NAMALWA (cell line): ENCODE measurements around the gene B3GNT9.

Source experiments
- DNase-seq: peaks from one replicate; pipeline ENCODE4 v3.0.0-alpha.2; 2015; ENCODE audit warnings: low spot score

B3GNT9 gene

DNA sequence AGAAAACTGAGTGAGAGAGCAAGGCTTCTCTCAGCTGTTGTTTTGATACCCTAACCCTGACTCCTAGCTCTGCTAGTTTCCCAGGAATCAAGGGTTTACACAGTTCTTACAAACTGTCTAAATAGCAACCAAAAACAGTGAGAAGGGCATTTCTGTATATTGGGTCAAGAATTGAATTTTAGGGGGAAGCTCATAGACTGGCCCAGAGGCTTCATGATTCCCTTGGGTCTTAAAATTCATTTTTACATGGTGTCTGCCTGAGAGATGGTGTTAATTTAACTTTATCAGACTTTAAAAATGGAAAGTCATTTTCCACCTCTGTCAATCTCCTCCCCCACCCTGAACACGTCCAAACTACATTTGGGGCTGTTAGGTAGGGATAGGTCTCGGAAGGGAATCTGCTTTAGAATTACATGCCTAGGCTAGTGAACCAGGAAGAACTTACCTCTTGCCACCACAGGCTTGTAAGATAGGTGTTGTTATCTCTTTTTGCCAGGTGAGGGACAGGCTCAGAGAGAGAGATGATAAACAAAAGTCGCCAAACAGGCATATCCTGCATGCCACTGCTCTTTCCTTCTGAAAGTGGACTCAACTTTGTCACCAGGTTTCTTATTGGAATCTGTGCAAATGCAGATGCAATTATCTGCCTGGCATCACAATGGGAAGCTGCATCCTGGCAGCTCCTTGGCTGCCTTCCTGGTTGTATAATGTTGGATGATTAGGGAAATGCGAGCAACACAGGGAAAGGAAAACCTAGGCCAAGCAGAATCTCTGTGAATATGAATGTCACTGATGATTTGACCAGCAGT lies 38.0 kb downstream of the B3GNT9 start:
- no peak for DNase-seq

DNA sequence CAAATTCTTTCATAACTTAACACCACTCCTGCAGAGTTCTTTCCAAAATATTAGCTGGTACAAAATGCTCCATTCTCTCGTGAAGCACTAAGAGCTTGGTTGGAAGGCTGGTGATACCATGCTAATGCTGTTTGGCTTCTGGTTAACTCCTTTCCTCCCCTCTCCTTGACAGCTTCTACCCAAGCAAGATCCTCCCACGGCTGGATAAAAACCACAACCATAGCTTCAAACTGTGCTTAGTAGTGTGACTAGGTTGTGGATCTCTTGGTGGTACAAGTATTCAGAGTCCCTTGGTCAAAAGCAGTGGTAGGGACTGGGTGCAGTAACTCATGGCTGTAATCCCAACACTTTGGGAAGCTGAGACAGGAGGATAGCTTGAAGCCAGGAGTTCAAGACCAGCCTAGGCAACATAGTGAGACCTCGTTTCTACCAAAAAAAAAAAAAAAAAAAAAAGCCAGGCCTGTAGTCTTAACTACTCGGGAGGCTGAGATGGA lies 38.8 kb downstream of the B3GNT9 start:
- DNase-seq: no peak

DNA sequence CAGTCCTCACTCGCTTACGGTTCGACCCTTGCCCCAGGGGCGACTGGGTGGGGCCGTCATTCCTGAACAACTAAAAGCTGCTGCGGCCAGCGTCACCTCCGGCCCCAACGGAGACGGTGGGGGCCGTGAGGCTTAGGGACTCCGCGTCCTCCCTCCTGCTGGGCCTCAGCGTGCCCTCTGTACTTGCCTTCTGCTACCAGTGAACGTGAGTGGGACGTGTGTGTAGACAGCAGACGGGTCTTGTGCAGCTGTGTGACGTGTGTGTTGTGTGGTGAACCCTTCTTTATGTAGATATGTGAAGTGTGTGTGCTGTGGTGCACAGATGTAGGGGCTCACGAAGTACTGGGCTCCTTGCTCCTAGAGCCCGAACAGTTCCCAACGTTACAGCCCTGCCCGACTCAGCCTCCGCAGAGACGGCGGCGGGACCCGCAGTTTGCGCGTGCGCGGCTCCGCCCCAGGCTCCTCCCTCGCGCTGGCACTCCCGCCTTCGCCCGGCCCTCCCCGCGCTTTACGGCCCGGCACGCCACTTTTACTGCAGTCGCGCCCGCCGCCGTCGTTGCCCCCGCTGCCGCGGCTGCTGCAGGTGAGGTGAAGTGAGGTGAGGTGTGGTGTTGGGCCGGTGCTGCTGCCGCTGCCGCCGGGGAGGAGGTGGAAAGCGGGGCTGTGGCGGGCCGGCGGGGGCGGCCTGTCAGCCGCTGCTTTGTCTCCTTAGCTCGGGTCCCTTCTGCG lies 41.2 kb downstream of the B3GNT9 start, which contains the start of gene PHAF1:
Gene PHAF1, plus strand, starts transcription at position 535 of the 729 bp plus-strand sequence. CDS start 235 bp downstream, outside the sequence.
- peak; percentile 89 for DNase-seq

DNA sequence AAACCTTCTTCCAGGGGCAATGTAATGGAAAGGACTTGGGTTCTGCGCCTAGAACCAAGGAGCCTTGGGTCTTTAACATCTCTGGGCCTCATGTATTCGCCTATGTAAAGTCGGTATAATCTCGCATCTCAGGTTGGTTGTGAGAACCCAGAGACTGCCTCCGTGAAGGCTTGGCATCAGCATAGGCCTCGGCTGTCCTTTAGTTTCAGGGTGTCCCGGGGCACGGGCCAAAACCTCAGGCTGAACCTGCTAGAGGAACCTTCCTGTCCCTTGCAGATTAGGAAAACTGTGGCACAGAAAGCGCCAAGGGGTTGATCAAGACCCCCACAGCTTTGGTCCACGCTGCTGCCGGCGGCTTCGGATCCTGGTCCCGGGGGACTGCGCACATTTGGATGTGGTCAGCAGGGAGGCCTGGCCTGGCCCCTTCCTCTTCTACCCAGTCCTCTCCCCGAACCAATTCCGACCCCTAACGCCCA lies 41.8 kb downstream of the B3GNT9 start:
- DNase-seq: no peak

DNA sequence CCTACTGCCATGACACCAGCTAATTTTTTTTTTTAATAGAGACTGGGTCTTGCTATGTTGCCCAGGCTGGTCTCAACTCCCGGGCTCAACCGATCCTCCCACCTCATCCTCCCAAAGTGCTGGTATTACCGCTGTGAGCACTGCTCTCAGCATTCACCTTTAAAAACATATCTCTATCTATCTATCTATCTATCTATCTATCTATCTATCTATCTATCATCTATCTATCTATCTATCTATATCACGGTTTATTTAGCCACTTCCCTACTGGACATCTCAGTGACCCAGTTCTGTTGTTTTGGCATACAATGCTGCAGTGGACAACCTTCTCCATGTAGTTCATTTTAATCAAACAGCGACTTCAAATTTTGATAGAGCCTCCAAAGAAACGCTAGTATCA lies 42.3 kb downstream of the B3GNT9 start:
- no peak for DNase-seq

DNA sequence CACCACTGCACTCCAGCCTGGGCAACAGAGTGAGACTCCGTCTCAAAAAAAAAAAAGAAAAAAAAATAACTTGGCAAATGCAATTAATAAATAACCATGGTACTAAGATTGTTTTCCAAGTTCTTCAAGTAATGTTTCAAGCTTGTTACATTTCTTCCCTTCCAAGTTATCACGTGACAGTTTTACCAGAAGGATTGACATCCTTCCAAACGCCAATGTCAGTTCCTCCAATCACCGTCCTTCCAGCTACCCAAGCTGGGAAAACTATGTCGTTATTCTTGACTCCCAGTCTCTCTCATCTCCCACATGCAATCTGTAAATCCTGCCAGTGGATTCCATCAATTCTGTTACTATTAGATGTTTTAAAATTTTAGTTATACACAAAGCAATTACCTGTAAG lies 44.9 kb downstream of the B3GNT9 start:
- no peak for DNase-seq

DNA sequence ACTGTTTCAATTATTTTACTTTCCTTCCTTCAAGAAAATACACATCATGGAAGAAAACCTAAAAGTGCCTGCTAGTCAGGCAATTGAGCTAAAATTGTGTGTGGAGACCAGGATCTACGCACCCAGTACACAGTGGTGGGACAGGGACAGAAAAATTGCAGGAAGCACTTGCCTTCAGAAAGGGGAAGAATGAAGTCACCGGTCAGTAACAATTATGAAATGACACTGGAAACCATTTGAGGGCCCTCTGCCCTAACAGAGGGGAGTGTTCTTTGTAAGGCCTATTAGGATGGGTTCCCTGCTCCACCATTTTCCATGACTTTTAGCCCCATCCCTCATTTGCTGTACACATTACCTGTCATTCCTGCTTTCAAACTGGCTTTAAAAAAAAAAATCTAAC lies 45.6 kb downstream of the B3GNT9 start:
- DNase-seq: no peak

DNA sequence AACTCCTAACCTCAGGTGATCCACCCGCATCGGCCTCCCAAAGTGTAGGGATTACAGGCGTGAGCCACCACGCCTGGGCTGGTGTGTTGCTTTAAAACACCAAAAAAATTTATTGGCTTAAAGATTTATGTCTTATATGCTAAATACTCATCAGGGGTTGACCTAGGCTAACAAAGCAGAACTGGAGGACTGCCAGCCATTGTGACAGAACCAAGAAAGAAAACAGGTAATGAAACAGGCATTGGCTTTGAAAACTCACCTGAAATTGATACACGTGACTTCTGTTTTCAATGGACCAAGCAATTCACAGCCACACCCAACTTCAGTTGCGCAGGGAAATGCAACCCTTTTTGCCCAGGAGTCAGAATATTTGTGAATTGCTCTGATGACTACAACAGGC lies 46.0 kb downstream of the B3GNT9 start:
- DNase-seq: no peak

DNA sequence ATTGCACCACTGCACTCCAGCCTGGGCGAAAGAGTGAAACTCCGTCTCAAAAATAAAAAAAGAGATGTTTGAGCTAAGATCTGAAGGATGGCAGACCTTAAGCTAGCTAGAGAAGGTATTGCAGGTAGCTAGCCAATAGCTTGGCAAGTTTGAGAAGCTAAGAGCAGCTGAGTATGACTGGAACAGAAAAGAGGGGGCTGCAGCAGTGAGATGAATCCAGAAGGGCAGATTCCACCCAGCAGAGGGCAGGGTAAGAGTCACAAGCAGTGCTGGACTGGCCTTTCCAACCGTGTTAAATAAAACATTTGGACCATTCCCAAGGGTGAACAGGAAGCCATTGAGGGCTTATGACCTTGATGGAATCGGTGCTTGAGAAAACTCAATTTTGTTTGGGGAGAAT lies 46.7 kb downstream of the B3GNT9 start:
- peak; percentile 34 for DNase-seq

DNA sequence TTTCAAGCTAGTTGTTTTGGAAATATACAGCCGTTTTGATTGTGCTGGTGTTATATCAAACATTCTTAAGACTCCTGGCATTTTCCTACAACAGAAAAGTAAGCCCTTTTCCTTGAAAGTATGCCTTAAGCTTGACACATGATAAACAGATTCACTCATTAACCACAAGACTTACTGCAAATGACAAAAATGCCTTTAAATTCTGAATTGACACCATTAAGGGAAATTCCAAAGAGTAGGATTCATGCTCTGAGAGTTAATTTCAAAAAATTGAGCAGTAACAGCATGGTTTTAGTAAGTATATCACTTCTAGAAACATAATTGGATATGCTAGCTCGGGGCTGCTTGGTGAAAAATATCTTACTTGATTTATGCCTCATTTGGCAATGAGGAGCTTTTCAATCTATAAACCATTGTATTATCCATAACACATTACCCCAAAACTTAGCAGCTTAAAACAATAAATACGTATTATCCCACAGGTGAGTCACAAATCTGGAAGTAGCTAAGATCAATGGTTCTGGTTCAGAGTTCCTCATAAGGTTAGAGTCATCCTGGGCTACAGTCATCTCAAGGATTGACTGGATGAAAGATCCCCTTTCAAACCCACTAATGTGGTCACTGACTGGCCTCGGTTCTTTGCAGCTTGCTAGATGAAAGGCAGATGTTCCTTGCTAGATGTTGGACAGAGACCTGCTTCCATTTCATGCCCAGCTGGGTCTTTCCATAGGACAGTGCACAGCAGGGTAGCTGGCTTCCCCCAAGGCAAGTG lies 49.3 kb downstream of the B3GNT9 start:
- DNase-seq: no peak

DNA sequence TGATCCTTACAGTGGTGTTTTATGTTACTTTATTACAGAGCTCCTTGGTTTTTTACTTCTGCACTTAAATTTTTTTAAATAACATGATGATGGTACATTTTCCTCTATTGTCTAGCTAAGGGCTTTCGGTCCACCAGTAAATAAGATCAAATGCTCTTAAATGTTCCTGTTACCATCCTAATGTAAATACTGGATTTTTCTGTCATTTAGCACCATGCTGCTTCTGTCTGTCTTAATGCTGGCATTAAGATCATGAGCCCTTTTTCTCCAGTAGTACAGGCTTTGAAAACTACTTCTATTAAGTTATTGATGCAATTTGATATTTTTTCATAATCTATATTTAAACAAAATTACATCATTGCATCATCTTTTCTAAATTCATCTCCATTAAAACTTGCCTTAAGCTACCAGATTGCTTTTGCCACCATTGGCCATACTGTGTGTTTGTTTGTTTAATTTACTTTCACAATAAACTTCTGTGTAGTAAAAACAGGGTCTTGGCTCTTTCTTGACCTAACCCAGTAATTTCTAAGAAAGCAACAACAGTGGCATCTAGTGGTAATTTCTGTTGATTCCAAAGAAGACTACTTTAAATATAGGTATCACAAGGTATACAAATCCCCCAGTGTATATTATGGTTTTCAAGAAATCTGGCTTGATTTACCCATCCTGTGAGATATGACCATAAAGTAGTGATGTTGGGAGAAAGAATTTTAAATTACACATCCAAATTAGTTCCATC lies 50.1 kb downstream of the B3GNT9 start:
- DNase-seq: peak; percentile 62

DNA sequence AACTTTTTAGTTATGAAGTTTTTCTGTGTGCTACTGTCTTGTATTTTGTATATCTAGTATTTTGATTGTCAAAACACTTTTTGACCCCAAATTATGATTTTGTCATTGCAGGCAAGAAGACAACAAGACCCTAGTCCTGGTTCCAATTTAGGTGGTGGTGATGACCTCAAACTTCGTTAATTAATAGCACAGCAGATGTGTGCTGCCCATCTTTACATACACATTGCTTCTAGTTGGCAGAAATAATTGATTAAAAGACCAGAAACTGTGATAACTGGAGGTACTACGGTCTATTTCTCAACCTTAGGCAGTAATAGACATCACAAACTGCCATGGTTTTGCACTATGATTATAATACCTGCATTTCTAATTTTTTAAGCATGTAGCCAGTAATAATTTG lies 52.2 kb downstream of the B3GNT9 start:
- no peak for DNase-seq
